HUDEP-2 (cell line): ENCODE data around the gene CIAO1.
"Not testable (repeated sequence)": the region's sequence is repeated elsewhere in the genome, so short reads cannot be mapped to it uniquely, and the experiment has no call there.

Experiments
- DNase-seq, 76 experiments: peaks; one replicate each; lab custom pipeline; 2025; ENCODE audit not compliant: unreplicated experiment in 76 of 76; lab: John Stamatoyannopoulos, UW

CIAO1 gene

GRCh38 chr2:96248624-96249023, 17.4 kb upstream of the CIAO1 start:
- DNase-seq = no peak

- DNase-seq = no peak
Measured at GRCh38 chr2:96249654-96250053, 16.4 kb upstream of the CIAO1 start.

DNA sequence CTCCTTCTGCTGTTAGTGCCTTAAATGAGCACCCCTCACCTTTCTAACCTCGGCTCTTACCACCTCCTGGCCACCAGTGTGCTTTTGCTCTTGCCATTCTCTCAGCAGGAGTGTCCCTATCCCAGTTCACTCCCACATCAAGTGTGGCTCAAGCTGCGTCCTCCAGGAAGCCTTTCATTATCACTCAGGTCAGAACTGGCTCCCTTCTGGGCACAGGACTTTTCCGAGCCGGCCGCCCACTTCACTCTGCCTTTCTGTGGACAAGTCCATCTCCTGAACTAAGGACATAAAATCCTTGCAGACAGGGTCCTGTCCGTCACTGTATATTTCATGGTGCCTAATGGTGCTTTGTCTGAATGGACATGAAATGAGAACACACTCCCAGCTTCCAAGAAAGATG, 15.8 kb upstream of the CIAO1 start:
- no peak for DNase-seq

- DNase-seq = no peak
Measured at GRCh38 chr2:96251721-96252292, 14.2 kb upstream of the CIAO1 start.

DNA sequence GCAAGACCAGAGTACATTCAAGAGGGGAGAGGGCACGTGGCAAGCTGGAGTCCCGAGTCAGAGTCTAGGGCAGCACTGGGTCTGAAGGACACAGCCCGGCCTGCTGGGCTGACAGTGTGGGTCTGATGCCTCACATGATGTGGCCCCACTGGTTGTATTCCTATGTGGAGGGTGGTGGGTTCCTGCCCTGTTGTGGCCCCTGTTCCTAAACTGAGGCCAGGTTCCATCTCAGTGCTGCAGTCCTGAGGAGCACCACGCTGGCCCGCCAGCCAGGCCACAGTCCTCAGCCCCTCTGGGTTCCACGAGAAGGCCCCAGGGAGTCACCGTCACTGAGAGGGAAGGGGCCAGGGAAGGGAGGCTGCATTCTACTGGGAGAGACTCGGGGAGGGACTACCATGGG, 13.5 kb upstream of the CIAO1 start:
- no peak for DNase-seq

DNA sequence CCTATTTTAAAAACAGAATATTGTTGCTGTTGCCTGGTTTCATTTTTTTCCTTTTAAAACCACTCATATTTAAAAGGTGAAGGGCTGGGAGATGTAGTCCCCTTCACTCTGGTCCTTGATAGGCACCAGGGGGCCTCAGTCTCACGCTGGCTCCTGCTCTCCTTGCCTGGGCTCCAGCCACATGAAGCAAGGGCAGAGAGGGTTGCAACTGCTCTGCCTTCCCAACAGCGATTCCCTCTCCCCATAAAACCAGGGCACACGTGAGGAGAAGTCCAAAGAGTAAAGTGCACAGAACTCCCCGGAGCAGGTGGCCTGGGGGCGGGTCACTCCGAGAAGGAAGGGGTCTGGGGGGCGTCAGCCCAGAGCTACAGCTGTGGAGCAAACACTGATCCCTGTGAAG, 13.0 kb upstream of the CIAO1 start:
- DNase-seq = no peak

- DNase-seq = no peak
Measured at GRCh38 chr2:96254571-96254970, 11.5 kb upstream of the CIAO1 start.

DNA sequence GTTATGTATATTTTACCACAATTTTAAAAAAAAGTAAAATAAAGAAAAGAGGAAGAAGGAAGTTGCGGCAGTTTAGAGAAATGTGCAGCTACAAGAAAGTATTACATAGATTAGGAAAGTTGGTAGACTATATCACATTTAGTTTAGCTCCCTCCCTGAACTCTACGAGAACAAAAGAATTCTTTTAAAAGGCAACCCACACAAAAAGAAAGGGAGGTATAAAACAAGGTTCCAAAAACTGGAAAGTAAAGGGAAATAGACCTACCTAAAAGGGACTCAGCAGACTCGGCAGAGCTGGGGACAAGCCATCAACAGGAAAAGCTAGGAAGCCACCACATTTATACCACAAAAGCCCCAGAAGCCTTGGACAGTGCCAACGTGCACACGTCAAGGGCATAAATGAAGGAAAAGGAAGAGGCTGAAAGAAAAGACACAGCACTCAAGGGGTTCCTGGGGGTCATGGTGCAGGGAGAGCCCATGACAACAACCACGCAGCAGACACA, 9.4 kb upstream of the CIAO1 start:
- no peak for DNase-seq

DNA sequence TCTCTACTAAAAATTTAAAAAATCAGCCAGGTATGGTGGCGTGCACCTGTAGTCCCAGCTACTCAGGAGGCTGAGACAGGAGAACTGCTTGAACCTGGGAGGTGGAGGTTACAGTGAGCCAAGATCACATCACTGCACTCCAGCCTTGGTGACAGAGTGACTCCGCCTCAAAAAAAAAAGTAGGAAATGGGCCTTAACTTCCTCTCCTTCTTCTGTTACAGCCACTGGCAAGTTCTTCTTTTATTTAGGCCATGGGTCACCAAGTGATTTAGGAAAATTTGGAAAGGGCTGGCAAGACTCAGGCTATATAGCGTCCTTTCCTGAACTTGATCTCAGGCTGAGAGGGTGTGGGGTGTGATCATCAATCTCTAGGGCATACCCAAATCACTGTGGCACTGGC, 8.3 kb upstream of the CIAO1 start:
- not testable (repeated sequence) for DNase-seq

DNA sequence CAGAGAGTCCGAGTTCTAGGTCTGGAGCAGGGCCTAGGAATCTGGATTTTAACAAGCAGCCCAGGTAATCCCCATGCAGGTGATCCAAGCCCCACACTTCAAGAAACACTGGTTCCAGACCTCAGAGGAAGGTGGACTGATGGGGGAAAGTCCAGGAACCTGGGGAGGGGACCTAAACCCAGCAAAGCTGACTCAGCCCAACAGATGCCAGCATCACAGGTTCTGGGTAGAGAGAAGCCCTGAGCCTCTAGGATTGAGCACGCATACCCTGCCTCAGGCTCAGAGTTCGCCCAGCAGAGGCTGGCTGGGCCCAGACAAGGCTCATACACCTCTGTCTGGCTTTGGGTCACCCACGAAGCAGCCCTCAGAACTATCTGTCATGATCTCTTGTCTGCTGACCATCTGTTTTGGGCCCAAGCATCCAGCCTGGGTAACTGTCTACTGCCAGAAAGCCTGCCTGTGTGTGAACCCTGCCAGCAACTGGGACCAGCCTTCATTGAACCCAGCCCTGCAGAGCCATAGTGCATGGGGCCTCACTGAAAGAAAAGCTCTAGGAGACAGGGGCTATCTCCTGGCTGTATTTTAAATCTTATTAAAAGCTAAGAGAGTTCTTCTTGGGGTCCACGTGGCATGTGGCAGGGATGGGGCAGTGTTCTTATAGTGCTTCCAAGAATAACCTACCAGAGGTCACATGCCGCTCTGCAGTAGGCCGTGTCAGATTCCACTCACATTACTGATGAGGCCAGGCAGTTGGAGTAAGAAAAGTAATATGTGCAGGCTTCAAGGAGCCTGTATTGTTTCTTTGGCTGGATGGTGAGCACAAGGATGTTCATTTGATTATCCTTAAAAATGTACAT, 7.6 kb upstream of the CIAO1 start:
- no peak for DNase-seq

DNA sequence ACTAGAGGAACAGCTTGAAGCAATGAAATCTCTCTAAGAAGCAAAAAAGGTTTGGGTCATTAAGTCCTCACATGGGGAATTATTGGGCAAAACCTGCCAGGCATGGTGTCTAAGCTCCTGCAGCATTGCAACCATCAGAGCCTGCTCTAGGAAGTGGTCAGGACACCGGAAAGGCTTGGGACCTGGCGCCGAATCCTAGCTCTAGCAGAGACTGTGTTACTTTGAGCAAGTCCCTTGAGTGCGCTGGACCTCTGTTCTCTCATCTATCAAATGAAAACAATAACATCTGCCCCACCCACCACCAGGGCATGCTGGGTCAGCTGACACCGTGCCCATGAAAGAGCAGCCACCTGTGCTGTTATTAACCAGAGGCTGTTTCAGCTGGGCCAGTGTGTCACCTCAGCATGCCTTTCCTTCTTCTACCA, 6.5 kb upstream of the CIAO1 start:
- DNase-seq = no peak

- DNase-seq = peak in 68 of 76 experiments; percentile 7 to 74 (median 42)
Measured at GRCh38 chr2:96260387-96261260, 5.4 kb upstream of the CIAO1 start.

DNA sequence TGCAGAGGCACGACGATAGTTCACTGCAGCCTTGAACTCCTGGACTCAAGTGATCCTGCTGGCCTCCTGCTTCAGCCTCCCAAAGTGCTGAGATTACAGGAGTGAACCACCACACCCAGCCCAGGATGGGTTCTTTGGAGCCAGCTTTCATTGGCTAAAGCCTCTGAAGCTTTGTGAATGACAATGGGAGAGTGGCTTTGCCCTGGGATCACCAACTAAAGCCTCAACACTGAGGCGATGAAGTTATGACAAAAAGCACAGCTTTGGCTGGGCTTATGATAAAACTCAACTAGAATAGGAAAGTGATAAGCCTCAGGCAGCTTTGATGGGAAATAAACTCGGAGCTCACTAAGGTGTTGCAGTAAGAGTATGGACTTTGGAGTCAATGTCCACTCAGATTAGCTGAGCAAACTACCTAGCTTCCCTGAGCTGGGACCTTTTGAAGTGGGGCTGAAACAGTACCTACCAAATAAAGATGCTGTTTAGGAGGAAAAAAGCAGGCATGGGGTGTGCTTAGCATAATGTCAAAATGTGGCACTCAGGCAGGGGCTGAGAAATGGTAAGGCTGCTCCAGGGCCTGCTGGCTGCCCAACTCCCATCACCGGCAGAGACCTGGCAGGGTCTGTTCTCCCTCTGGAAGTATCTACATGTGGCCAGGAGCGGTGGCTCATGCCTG, 4.6 kb upstream of the CIAO1 start:
- no peak for DNase-seq

- no peak for DNase-seq
Measured at GRCh38 chr2:96262306-96262705, 3.7 kb upstream of the CIAO1 start.

DNA sequence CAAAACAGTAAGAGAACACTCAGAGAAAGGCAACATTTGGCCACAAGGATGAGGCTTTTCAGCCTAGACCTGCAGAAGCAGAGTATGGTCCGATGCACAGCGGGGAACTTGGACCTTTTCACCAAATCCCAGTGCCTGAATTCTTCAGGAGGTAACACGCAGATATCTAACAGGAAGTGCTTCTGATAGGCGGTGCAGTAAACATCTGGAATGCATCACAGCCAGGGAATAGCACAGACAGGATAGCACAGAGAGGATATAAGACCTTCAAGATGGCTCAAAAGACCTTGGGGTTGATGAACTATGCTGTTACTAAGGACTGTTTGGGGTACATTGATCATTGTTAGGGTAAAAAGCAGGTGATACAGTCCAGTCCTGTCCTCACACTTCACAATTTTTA, 1.9 kb upstream of the CIAO1 start:
- no peak for DNase-seq

DNA sequence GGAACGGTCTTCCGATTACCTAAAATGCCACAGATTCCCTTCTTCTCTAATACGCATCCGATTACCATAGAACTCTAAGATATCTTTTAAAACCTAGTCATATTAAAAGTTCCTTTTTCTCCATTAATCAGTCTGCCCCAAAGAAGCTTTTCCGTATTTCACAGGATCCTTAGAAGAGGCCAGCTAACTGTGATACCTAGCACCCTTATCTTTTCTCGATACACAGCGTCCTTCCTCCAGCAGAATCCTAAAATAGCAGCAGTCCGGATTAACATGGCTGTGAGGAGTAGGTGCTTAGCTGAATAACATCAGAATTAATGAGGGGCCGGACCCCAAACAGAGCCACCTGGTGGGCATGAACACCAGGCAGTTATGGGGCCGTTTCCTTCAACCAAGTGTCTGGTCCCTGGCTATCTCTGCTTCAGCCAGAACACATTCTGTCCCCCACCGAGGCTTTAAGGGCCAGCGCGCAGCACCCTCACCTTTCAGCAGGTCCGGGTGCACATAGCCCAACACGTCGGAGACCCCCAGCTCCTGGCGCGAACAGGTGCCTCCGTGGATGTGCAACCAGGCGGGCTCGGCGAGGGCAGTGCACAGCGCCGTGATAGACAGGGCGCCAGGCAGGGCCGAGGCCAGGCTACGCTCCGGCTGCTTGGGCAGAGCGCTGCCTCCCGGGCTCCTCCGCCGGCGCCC, 1.2 kb upstream of the CIAO1 start:
- peak in 24 of 76 experiments; percentile 4 to 37 (median 14) for DNase-seq

DNA sequence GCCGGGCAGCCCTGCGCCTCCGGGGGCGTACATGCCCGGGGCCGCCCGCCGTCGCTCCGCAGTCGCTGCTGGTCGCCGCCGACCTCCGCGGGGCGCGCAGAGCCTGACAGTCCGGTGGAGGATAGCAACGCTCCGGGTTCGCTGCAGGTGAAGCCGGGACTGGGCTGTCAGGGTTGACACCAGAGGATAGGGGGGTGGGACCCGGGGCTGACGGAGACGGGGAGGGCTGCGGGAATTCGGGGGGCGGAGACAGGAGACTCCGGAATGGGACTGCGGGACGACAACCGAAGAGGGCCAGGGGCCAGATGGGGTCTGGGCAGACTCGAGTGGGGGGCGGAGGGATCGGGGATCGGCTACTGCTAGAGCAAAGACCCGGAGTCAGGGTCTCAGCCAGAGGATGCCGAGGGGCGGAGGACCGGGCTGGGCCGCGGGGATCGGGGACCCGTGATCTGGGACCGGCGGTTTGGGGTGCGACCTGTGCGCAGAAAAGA, 631 bp upstream of the CIAO1 start:
- DNase-seq = peak in 1 of 76 experiments; percentile 13

DNA sequence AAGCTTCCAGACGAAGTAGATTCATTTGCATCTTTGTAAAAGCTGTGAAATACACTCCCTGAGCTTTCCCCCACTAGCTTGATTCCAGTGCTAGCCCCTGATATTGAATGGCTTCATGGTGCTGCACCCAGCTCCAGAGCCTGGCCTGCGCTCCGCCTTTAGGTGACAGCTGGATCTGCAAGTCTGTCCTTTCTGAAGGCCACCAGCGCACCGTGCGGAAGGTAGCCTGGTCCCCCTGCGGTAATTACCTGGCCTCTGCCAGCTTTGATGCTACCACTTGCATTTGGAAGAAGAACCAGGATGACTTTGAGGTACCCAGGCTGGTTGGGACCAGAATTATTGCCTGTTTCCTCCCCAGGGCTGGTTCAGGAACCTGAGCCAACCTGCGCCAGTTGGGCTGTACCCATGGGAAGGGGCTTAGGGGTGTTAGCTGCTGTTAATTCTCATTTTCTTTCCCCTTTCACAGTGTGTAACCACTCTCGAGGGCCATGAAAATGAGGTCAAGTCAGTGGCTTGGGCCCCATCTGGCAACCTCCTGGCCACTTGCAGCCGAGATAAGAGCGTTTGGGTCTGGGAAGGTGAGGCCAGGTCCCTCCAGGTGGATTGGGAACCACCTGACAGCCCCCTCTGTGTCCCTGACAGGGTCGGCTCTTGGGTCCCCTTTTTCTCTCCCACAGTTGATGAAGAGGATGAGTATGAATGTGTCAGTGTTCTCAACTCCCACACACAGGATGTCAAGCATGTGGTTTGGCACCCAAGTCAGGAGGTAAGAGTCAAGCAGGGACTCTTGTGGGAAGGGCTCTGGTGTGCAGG, 1.3 kb downstream of the CIAO1 start:
- DNase-seq = peak in 51 of 76 experiments; percentile 3 to 60 (median 31)

DNA sequence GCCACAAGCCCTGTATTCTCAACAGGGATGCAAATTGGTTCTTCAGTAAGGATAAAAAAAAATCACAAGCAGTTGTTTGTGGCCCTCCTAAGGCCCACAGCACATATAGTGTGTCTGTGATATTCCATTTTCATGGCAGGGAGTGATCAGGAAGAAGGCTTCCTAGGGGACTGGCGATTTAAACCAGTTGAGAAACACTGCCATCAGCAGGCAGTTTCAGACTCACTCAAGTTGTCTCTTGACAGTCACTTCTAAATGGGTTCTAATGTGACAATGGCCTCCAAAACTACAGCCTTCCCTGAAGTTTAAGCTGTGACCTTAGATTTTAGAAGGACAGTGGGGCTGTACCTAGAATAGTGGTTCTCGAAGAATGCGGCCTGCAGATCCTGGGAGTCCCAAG, 6.0 kb downstream of the CIAO1 start:
- peak in 1 of 76 experiments; percentile 6 for DNase-seq
